Right lobe of liver (tissue), 6 donors: ENCODE measurements around the gene EHBP1L1. TPM values are rescaled to one million over a fixed set of nuclear protein-coding genes. Genes with fewer than 3 reads are reported as not detected.

Source experiments
- ATAC-seq, 4 donors: fragments of 200-7000 bp; cut with Tn5 transposase; one replicate each; pipeline ENCODE4 v1.9.1; 2020; ENCODE audit warnings: mild to moderate bottlenecking in 4 of 4, moderate library complexity in 4 of 4
- DNase-seq, 3 donors: peaks; one replicate each; pipeline ENCODE4 v3.0.0-alpha.2; 2020
- H3K27ac ChIP-seq, 3 donors: fragments of 200-600 bp; one replicate each; pipeline ENCODE4 v1.8.0; 2022
- H3K27me3 ChIP-seq, 2 donors: fragments of 200-600 bp; one replicate each; pipeline ENCODE4 v1.8.0; 2022
- H3K36me3 ChIP-seq, 4 donors: fragments of 200-600 bp; sonication (generic) in 1 of 4; one replicate each; pipeline versions ENCODE4 v1.5.1 to v1.8.0; 2017 to 2022; ENCODE audit warnings: control low read depth in 1 of 4
- H3K4me1 ChIP-seq, 4 donors: fragments of 200-600 bp; sonication (generic) in 1 of 4; one replicate each; pipeline versions ENCODE4 v1.5.1 to v1.8.0; 2017 to 2022; ENCODE audit warnings: control low read depth in 1 of 4
- H3K4me3 ChIP-seq, 3 donors: fragments of 200-600 bp; one replicate each; pipeline ENCODE4 v1.8.0; 2022
- H3K9me3 ChIP-seq, 4 donors: fragments of 200-600 bp; sonication (generic) in 1 of 4; one replicate each; pipeline versions ENCODE4 v1.5.1 to v1.8.0; 2017 to 2022; ENCODE audit warnings: control low read depth in 1 of 4
- CTCF ChIP-seq, 4 donors: fragments of 200-600 bp in 3 of 4; fragments of 450-650 bp in 1 of 4; IDR thresholded peaks; one replicate each; pipeline versions ENCODE4 v1.5.1 to v1.8.0; 2016 to 2022; ENCODE audit warnings: antibody characterized with exemption in 4 of 4, mild to moderate bottlenecking in 2 of 4
- POLR2A ChIP-seq: fragments of 450-650 bp; IDR thresholded peaks from one replicate; pipeline ENCODE4 v1.6.1; 2017; ENCODE audit warnings: antibody characterized with exemption, mild to moderate bottlenecking
- WGBS: methylation state at CpG from one replicate; pipeline ENCODE4 v1.1.6; 2018; ENCODE audit warnings: low coverage, low lambda C conversion rate; ENCODE audit not compliant: insufficient coverage; ENCODE audit errors: missing lambda C conversion rate; 5-methylcytosine and 5-hydroxymethylcytosine counted together
- intact Hi-C, 2 donors: fragments of 100-400 bp; cut with DNase I; formaldehyde crosslinking; loops; one replicate each; pipeline versions ENCODE4 v1.11.2 to v1.14.1; 2022
- total RNA-seq, 6 experiments: library from RNA; depleted of rRNA in 2 of 6; stranded (reverse); fragments of >200 nt in 2 of 6; fragmentation: NEBNext Ultra II Directional in 3 of 6; extraction: Animal tissue kit (Norgen Biotek cat#: 25700) in 3 of 6; gene quantifications; one replicate each; pipeline versions ENCODE4 v1.1.0 to v1.2.4, GENCODE V29; 2016 to 2023
- donor health status: DM: no; HTN: yes; CAD: no.
- donor health status: DM: no; HTN: no; CAD: no.
- donor health status: DM: no; HTN: no; CAD: no.
- donor health status: DM: no; HTN: yes; CAD: no.
- donor health status: DM: no; HTN: yes; CAD: no.

EHBP1L1 gene
- total RNA-seq, 6 experiments from 2014 or later: 10.0 to 29.9 (median 13.7) TPM

DNA sequence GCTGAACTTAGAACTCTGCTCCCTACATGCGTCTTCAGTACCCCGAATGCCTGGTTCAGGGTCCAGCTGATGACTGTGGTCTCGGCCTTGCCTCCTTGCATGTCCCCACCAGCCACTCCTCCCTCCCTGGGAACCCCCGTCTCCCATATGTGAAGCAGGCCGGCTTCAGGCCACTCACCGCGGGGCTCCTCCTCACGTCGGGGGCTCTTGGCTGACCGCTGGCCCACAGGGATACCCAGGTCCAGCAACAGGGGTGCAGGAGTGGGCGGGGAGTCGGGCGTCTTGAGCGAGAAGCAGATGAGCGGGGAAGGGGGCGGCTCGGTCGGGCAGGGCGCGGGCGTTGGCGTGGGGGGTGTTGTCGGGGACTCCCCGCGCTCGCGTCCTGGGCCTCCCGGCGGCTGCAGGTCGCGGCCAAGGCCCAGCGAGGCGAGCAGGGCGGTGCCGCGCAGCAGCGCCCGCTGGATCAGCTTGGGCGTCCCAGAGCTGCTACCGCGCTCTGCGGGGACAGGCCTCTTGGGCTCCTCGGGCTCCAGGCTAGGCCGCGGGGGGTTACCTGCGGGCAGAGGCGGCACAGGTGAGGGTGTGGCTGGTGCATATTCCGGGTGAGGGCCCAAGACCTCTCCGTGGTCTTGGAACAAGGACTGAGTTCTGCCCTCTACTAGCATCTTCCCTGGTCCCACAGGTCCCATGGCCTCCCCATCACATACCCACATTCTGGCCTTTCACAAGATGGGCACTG, 23.5 kb downstream of the EHBP1L1 start:
- ATAC-seq (no peak), DNase-seq (no peak)
- intact Hi-C loops: no loop called here
- H3K36me3 ChIP-seq: peaks cover 0 to 34% (median 14%) of the 10 kb centered on the region in 4 donors
- H3K4me1 ChIP-seq: no peaks in the 10 kb centered on the region
- 74% methylated on average over 5 of the region's 49 CpGs for WGBS
- no peak overlapping the region for H3K4me3 ChIP-seq
- no peaks in the 10 kb centered on the region for H3K9me3 ChIP-seq
- TF ChIP-seq POLR2A: no peak
- no peak for TF ChIP-seq CTCF (IDR thresholded peaks at IDR 0.05)
- no peak overlapping the region for H3K27ac ChIP-seq
- no peaks in the 10 kb centered on the region for H3K27me3 ChIP-seq

- Histone ChIP-seq H3K27me3 (no peaks in the 10 kb centered on the region), H3K4me3 (no peak overlapping the region), H3K4me1 (no peaks in the 10 kb centered on the region), H3K36me3 (peaks cover 0 to 39% (median 17%) of the 10 kb centered on the region in 4 donors), H3K9me3 (no peaks in the 10 kb centered on the region), H3K27ac (no peak overlapping the region)
- DNase-seq: no peak
- intact Hi-C loops: no loop called here
- ATAC-seq: no peak
- WGBS: 84% methylated on average over 2 of the region's 6 CpGs
- TF ChIP-seq CTCF (IDR thresholded peaks at IDR 0.05): no peak
Measured at GRCh38 chr11:65599955-65600246, 24.0 kb downstream of the EHBP1L1 start.

- Histone ChIP-seq H3K9me3 (no peaks in the 10 kb centered on the region), H3K4me3 (no peak overlapping the region), H3K4me1 (no peaks in the 10 kb centered on the region), H3K27ac (no peak overlapping the region), H3K27me3 (no peaks in the 10 kb centered on the region), H3K36me3 (peaks cover 6 to 51% (median 19%) of the 10 kb centered on the region in 4 donors)
- DNase-seq (no peak), ATAC-seq (no peak)
- intact Hi-C loops: no loop called here
- TF ChIP-seq CTCF (IDR thresholded peaks at IDR 0.05) (no peak), POLR2A (no peak)
- WGBS: 100% methylated on average over 1 of the region's 1 CpG
Measured at GRCh38 chr11:65604258-65604657, 28.4 kb downstream of the EHBP1L1 start.

DNA sequence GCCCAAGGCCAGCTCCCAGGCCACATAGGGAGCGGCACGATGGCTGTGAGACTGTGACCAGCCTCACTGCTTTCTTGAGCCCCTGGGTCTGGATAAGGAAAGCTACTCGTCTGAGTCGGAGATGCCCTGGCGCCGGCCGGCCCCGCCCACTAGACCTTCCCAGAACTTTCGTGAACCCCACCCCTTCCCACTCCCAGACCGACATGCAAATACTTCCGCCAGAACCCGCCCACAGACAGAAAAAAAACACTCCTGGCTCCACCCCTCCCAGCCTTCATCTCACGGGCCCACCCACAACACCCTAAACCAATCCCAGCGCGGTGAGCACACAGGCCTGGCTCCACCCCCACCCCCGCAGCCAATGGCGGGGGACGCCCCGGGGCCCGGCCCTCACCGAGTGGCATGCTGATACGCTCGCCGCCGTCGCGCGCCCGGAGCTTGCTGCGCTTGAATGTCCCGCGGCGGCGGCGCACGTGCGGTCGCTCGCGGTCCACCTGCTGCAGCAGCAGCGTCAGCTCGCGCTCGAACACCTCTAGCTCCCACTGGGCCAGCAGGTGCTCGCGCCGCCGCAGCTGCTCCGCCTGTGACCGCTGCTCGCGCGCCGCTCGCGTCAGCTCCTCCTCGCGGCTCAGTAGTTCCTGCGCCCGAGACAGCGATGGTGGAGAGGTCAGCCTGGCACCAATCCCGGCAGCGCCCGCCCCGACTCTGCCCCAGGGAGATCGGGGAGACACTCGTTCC, 31.2 kb downstream of the EHBP1L1 start:
- intact Hi-C loops: no loop called here
- H3K4me3 ChIP-seq: no peak overlapping the region
- H3K27me3 ChIP-seq: no peaks in the 10 kb centered on the region
- DNase-seq (peak in 2 of 3 donors; percentile 70 to 75), ATAC-seq (peak; percentile 62 to 78 (median 64))
- peak overlapping the region in 2 of 3 donors; percentile 48 to 49 for H3K27ac ChIP-seq
- peaks cover 0 to 19% (median 4%) of the 10 kb centered on the region in 4 donors for H3K4me1 ChIP-seq
- peaks cover 6 to 56% (median 19%) of the 10 kb centered on the region in 4 donors for H3K36me3 ChIP-seq
- TF ChIP-seq CTCF (IDR thresholded peaks at IDR 0.05) (no peak), POLR2A (no peak)
- H3K9me3 ChIP-seq: no peaks in the 10 kb centered on the region
- WGBS: 80% methylated on average over 9 of the region's 67 CpGs
